ENCODE measurements around the gene ENTHD1. TPM values are rescaled to one million over a fixed set of nuclear protein-coding genes. Genes with fewer than 3 reads are reported as not detected.
A peak's percentile ranks its signal among the peaks of the same experiment; 100 is the strongest.

Gene ENTHD1
- total and polyA plus RNA-seq, 2 of the 8 experiments (the other 6 are each of a cell fraction or from before 2014, with no cell fraction given) = not detected

- Histone ChIP-seq H3K23ac (ENCODE audit: insufficient read length) (no peak overlapping the region), H2BK5ac (ENCODE audit: low read depth, low read length) (no peak overlapping the region), H3K79me1 (ENCODE audit: low read depth, low read length) (no peaks in the 10 kb centered on the region; the same call in 1 of the 2 replicates), H3K4me3 (ENCODE audit: extremely low read depth in 1 of 4, insufficient read depth in 2 of 4, low read depth in 3 of 4, low read length in 4 of 4) (no peak overlapping the region), H4K8ac (ENCODE audit: extremely low read depth, insufficient read depth, low read length) (no peak overlapping the region), H3K9me3 (ENCODE audit: insufficient read depth in 2 of 2, low read depth in 1 of 2, low read length in 1 of 2) (no peaks in the 10 kb centered on the region), H4K91ac (replicated peaks; ENCODE audit: insufficient read length, low read length) (no peak overlapping the region), H2BK15ac (ENCODE audit: low read length) (no peak overlapping the region), H3K36me3 (ENCODE audit: control insufficient read depth in 2 of 4, insufficient read depth in 4 of 4, low read length in 3 of 4) (no peaks in the 10 kb centered on the region), H2AK5ac (ENCODE audit: low read depth, low read length) (no peak overlapping the region), H3K18ac (ENCODE audit: extremely low read depth, low read length) (no peak overlapping the region), H2BK12ac (ENCODE audit: low read depth, low read length) (no peak overlapping the region), H3K56ac (replicated peaks; ENCODE audit: insufficient read length, low read depth, low read length) (no peak overlapping the region), H3K79me2 (ENCODE audit: control insufficient read depth in 1 of 2, insufficient read depth in 2 of 2, low read length in 2 of 2) (no peaks in the 10 kb centered on the region), H3K4ac (replicated peaks; ENCODE audit: insufficient read length, low read depth, low read length) (no peak overlapping the region), H2BK120ac (replicated peaks; ENCODE audit: low read depth, low read length) (no peak overlapping the region), H3K27me3 (replicated peaks in 1 of 4; ENCODE audit: control insufficient read depth in 3 of 4, extremely low read depth in 1 of 4, insufficient read depth in 3 of 4, low read length in 3 of 4) (peaks cover 0 to 2% (median 0%) of the 10 kb centered on the region in 4 experiments; a peak in 3 of 7 replicates), H2AFZ (ENCODE audit: low read length) (no peak overlapping the region), H3K23me2 (ENCODE audit: low read depth, low read length) (no peaks in the 10 kb centered on the region), H3K9ac (replicated peaks in 1 of 4; ENCODE audit: extremely low read depth in 1 of 4, low read depth in 3 of 4, low read length in 3 of 4) (no peak overlapping the region), H4K20me1 (replicated peaks in 1 of 2; ENCODE audit: control insufficient read depth in 1 of 2, insufficient read depth in 2 of 2, low read length in 2 of 2) (no peaks in the 10 kb centered on the region), H2BK20ac (ENCODE audit: low read length) (no peak overlapping the region), H3K27ac (ENCODE audit: low read depth, low read length) (no peak overlapping the region), H3K4me2 (ENCODE audit: insufficient read depth in 1 of 2, low read depth in 2 of 2, low read length in 2 of 2) (no peak overlapping the region), H3K4me1 (replicated peaks in 1 of 4; ENCODE audit: control insufficient read depth in 3 of 4, insufficient read depth in 4 of 4, low read length in 3 of 4) (peaks cover 0 to 3% (median 0%) of the 10 kb centered on the region in 4 experiments; a peak in 1 of 7 replicates), H3K14ac (ENCODE audit: insufficient read length) (no peak overlapping the region), H4K5ac (ENCODE audit: insufficient read length, low read depth, low read length) (no peak overlapping the region)
- 32% methylated on average over 3 of the region's 3 CpGs; no CpG with 5 or more reads in 1 of the 2 experiments for WGBS, 2 experiments (ENCODE audit: extremely low coverage in 1 of 2, insufficient coverage in 1 of 2, insufficient read length in 1 of 2, insufficient replicate concordance in 2 of 2, low coverage in 1 of 2, low lambda C conversion rate in 2 of 2, missing lambda C conversion rate in 1 of 2)
- TF ChIP-seq CTCF (IDR thresholded peaks at IDR 0.05; ENCODE audit: control extremely low read depth in 1 of 3, insufficient read depth in 1 of 3, low read depth in 1 of 3, low read length in 3 of 3) (peak; percentile 69 to 84 (median 76)), ATF3 (IDR thresholded peaks at IDR 0.05; ENCODE audit: insufficient read depth, low read depth, low read length) (no peak), RAD21 (IDR thresholded peaks at IDR 0.05 in 1 of 2, conservative IDR thresholded peaks at IDR 0.05 in 1 of 2; ENCODE audit: low read depth in 2 of 2, low read length in 2 of 2) (peak; percentile 62 to 72)
- FAIRE-seq (peak; percentile 81), DNase-seq (ENCODE audit: low read depth in 1 of 2, low spot score in 2 of 2) (peak in 1 of 2 experiments; percentile 73)
- CTCF ChIA-PET (ENCODE audit: partially characterized antibody) = interaction anchor here (0.6 to 3.2 kb wide), 32 partner anchors 9 to 487 kb away, joined by 3 to 21 read pairs (median 4); no protein-coding TSS in a partner anchor
- POLR2A ChIA-PET (ENCODE audit: partially characterized antibody) = no interaction called here
Observed at GRCh38 chr22:39808081-39808480, 85.5 kb downstream of the ENTHD1 start.

Measured in H1 (cell line).